GM10248 (cell line): ENCODE results near the gene NFAM1.

Experiments used
- CTCF ChIA-PET: fragments of 300-600 bp; sonication (Branson Sonifier 250); formaldehyde crosslinking; extraction: SDS; loops from one replicate; lab custom pipeline; 2021; ENCODE audit warnings: antibody characterized with exemption; lab: Yijun Ruan, JAX
- POLR2A ChIA-PET: fragments of 350-650 bp; sonication (Branson Sonifier 250); formaldehyde crosslinking; extraction: SDS; loops from one replicate; lab custom pipeline; 2020; ENCODE audit warnings: antibody characterized with exemption; lab: Yijun Ruan, JAX
- DNase-seq: peaks from one replicate; pipeline ENCODE4 v3.0.0; 2012; ENCODE audit errors: extremely low spot score
- TF ChIP-seq, protein P1 (sequence below): IDR thresholded peaks from 2 replicates; pipeline ENCODE4 v1.5.1; 2012; ENCODE audit warnings: mild to moderate bottlenecking, low read depth; ENCODE audit errors: extremely low read depth, missing control alignments, control extremely low read depth

NFAM1 gene

DNA sequence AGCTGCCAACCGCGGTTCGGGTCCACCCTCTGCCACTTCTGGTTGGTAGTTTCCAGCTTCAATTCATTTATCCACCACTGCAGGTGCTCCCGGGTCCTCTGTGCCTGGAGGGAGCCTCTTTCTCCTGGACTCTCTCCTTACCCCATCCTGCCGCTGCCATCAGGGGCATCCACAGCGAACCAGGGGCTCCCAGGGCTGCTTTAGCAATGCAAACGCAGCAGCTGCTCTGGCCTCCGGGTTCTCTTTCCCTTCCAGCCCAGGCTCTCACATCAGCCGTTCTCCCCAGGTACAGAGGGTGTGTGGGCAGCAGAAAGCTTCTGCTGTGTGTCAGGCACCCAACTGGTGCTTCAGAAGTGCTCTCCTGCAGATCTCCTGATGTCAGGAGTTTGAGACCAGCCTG lies 27.9 kb downstream of the NFAM1 start:
- ChIA-PET POLR2A (no interaction called here), CTCF (interaction anchor here (0.7 to 1.4 kb wide), 2 partner anchors 10 to 12 kb away, joined by 3 read pairs; no protein-coding TSS in a partner anchor)
- no peak for DNase-seq
- TF ChIP-seq, protein P1, sequence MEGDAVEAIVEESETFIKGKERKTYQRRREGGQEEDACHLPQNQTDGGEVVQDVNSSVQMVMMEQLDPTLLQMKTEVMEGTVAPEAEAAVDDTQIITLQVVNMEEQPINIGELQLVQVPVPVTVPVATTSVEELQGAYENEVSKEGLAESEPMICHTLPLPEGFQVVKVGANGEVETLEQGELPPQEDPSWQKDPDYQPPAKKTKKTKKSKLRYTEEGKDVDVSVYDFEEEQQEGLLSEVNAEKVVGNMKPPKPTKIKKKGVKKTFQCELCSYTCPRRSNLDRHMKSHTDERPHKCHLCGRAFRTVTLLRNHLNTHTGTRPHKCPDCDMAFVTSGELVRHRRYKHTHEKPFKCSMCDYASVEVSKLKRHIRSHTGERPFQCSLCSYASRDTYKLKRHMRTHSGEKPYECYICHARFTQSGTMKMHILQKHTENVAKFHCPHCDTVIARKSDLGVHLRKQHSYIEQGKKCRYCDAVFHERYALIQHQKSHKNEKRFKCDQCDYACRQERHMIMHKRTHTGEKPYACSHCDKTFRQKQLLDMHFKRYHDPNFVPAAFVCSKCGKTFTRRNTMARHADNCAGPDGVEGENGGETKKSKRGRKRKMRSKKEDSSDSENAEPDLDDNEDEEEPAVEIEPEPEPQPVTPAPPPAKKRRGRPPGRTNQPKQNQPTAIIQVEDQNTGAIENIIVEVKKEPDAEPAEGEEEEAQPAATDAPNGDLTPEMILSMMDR: no peak

DNA sequence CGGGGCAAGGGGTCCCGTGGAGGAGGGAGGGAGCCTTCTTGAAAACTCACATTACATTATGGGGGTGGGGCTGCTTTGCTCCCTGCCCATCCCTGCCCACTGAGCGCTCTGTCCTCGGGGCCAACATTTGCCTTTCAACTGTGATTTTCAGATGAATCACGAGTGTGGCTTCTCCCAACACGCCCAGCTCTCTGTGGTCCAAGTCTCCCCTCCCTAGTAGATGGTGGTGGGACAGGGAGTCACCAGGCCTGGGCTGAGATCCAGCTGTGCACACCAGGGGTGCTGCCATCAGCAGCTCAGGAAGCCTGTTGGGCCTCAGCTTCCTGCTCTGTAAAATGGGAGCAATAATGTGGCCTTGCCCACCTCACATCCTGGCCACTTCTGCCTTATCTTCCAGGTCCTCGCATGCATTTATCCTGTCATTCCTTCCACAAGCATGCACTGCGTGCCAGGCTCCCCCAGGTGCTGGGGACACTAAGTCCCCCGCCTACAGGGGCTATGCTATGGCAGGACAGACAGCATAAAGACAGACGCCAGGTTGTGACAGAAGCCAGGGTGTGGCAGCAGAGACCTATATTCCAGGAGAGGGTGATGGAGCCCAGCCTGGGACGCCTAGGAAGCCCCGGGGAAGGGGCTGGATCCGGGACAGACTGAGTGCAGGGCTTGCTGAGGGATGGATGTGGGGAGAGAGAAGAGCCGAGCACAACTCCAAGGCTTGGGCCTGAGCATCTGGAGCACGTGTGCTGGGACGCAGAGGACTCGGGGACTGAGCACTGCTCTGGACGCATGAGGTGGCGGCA lies 30.5 kb downstream of the NFAM1 start:
- POLR2A ChIA-PET: no interaction called here
- DNase-seq: no peak
- TF ChIP-seq, protein P1: no peak
- CTCF ChIA-PET: no interaction called here

DNA sequence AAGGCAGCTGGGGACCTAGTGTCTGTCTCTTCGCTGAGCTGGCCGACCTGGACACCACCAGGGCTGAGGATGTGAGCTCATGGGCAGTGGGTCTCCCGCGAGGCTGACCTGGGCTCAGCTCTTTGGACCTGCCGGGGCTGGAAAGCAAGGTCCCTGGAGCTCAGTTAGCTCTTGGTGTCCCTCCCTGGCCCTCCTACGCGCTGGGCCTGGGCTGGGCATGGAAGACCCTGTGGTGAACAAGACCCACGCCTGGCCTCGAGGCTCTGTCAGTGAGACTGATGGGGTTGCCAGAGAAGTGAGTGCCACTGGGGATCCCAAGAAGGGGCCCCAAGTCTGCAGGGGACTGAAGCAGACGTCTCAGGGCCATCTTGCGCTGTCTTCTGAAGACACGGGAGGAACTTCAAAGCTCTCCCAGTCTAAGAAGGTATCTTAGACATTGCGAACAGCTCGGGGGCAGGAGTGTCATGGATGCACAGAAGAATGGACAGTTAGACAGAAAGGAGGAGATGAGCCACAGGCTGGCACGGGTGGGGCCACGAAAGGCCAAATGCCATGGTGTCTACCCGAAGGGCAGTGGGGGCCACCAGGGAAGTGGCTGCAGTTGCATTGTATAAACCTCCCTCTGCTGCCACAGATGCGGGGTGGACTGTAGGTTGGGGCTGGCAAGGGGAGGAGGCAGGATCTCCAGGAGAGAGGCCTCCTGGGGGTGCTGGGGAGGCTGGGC lies 31.2 kb downstream of the NFAM1 start:
- ChIA-PET CTCF (interaction anchor here (1.0 kb wide), 1 partner anchor 29 kb away, joined by 3 read pairs; no protein-coding TSS in a partner anchor), POLR2A (no interaction called here)
- DNase-seq: no peak
- TF ChIP-seq, protein P1: no peak

DNA sequence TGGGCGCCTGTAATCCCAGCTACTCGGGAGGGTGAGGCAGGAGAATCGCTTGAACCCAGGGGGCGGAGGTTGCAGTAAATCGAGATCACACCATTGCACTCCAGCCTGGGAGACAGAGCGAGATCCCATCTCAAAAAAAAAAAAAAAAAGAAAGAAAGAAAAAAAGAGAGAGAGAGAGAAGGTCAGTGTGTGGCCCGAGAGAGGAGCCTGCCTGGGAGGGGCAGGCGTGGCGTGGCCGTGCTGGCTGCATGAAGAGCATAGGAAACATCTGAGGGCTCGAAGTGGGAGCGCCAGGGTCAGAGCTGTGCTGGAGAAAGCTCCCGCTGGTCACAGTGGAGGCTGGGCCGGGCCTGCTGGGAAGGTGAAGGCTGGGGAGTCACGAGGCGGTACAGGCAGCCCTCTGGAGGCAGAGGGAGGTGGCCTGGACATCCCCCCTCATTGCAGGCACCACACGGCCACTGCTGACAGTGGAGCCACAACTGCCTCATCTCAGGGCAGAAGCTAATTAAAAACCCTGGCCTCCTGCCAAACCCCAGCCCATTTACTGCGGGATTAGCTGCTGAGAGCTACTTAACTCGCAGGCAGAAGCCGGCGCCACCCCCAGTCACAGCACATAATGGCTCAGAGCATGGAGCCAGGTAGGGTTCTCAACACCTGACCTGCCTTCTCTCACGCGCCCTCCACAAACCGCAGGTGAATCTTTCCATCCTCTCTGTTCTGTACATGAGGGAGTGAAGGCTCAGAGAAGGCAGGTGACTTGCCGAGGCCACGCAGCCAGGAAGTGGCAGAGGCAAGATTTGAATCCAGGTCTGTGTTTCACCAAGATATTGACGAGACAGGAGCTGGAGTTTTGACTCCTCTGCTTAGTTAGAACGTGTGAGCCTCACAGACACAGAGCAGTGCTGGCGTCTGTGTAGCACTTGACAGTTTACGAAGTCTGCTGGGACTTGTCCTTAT lies 32.6 kb downstream of the NFAM1 start:
- DNase-seq: no peak
- POLR2A ChIA-PET: no interaction called here
- TF ChIP-seq, protein P1: no peak
- CTCF ChIA-PET: no interaction called here

DNA sequence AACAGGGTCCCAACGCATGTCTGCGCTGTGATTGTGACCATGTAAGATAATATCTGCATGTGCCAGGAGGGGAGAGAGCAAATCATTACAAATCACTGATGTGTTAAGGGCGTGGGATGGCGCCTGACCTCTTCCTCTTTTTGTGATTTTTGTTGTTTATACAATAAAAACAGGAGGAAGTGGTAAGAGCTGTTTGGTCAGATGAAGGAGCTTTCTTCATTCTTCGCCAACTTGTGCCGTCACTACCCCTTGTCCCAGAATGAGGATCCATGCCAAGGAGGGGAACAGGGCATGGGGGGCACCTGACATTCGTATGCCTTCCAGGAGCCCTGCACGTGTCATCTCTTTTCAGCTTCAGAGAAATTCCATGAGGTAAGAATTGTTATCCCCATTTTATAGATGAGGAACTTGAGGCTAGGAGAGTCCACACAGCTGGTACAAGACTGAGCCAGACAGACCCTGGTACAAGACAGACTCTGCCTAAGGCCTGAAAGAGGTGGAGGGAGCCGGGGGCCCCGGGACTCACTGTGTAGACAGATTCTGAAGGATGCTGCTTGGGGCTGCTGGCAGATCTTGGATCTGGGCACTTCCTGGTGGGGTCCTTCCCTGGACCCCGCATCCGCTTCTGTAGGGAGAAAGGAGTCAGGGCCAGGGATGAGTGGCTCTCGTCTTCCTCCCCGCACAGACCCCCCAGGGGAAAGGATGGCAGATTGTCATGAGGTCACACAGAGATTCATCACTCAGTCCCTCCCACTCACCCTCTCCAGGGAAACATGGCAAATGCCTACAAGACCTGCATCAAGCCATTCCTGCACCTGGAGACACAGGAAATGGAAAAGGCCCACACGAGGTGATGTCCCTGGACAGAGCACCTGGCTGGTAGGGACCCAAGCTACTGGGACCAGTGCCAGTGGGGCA lies 34.6 kb downstream of the NFAM1 start:
- peak; percentile 75 for DNase-seq
- TF ChIP-seq, protein P1: no peak
- ChIA-PET CTCF (interaction anchor here (1.2 kb wide), 1 partner anchor 46 kb away, joined by 9 read pairs; no protein-coding TSS in a partner anchor), POLR2A (no interaction called here)
